Keratinocyte (primary cell): Measurements from ENCODE around the gene REEP2. TPM values are rescaled to one million over a fixed set of nuclear protein-coding genes. Genes with fewer than 3 reads are reported as not detected.

Experiments used
- DNase-seq: peaks from one replicate; pipeline ENCODE4 v3.0.0-alpha.2; 2011; ENCODE audit warnings: low read depth, missing footprints, low spot score
- FAIRE-seq: peaks from 2 replicates; lab custom pipeline; 2011; peaks lifted over from hg19 to GRCh38; lab: Jason Lieb, UNC
- H2AFZ ChIP-seq: 2 replicates; pipeline ENCODE4 v1.6.0; 2012; ENCODE audit warnings: low read length, control low read depth, inconsistent platforms; ENCODE audit not compliant: control insufficient read depth
- H3K27ac ChIP-seq: 2 replicates; pipeline ENCODE4 v1.5.1; 2011; ENCODE audit warnings: low read length; ENCODE audit not compliant: control insufficient read depth, insufficient read depth
- H3K27me3 ChIP-seq: 3 replicates; pipeline ENCODE4 v1.6.0; 2011; ENCODE audit warnings: low read length; ENCODE audit not compliant: control insufficient read depth, insufficient read depth; ENCODE audit errors: extremely low read depth
- H3K36me3 ChIP-seq, 2 experiments: 2 replicates in 1 of 2; 3 replicates in 1 of 2; pipeline ENCODE4 v1.5.1; 2011; ENCODE audit warnings: low read length in 2 of 2, mild to moderate bottlenecking in 1 of 2; ENCODE audit not compliant: control insufficient read depth in 2 of 2, insufficient read depth in 2 of 2; ENCODE audit errors: extremely low read depth in 1 of 2
- H3K4me1 ChIP-seq: 3 replicates; pipeline ENCODE4 v1.5.1; 2011; ENCODE audit warnings: low read length; ENCODE audit not compliant: control insufficient read depth, insufficient read depth; ENCODE audit errors: extremely low read depth
- H3K4me2 ChIP-seq: 3 replicates; pipeline ENCODE4 v1.6.0; 2011; ENCODE audit warnings: low read depth, low read length; ENCODE audit not compliant: control insufficient read depth, insufficient read depth; ENCODE audit errors: extremely low read depth
- H3K4me3 ChIP-seq, 3 experiments: fragments of 200-600 bp in 1 of 3; sonication (generic) in 1 of 3; 2 replicates in 2 of 3; 3 replicates in 1 of 3; pipeline ENCODE4 v1.5.1; 2011 to 2016; ENCODE audit warnings: low read length in 3 of 3, mild to moderate bottlenecking in 3 of 3, control low read depth in 2 of 3, inconsistent platforms in 1 of 3, low read depth in 1 of 3, mixed read lengths in 1 of 3, mixed run types in 1 of 3, moderate library complexity in 1 of 3; ENCODE audit not compliant: control insufficient read depth in 2 of 3, insufficient read depth in 2 of 3; ENCODE audit errors: extremely low read depth in 1 of 3
- H3K79me2 ChIP-seq: 2 replicates; pipeline ENCODE4 v1.6.0; 2012; ENCODE audit warnings: low read length; ENCODE audit not compliant: control insufficient read depth, insufficient read depth
- H3K9ac ChIP-seq: 3 replicates; pipeline ENCODE4 v1.6.0; 2011; ENCODE audit warnings: low read length; ENCODE audit not compliant: control insufficient read depth, insufficient read depth; ENCODE audit errors: extremely low read depth
- H3K9me1 ChIP-seq: 3 replicates; pipeline ENCODE4 v1.6.0; 2011; ENCODE audit warnings: low read length; ENCODE audit not compliant: control insufficient read depth, insufficient read depth; ENCODE audit errors: extremely low read depth
- H3K9me3 ChIP-seq: 2 replicates; pipeline ENCODE4 v1.5.1; 2012; ENCODE audit warnings: low read depth, low read length; ENCODE audit not compliant: control insufficient read depth
- H4K20me1 ChIP-seq: 3 replicates; pipeline ENCODE4 v1.6.0; 2011; ENCODE audit warnings: low read length; ENCODE audit not compliant: control insufficient read depth, insufficient read depth; ENCODE audit errors: extremely low read depth
- CTCF ChIP-seq, 3 experiments: IDR thresholded peaks in 1 of 3; conservative IDR thresholded peaks in 1 of 3; optimal IDR thresholded peaks in 1 of 3; 2 replicates in 2 of 3; 3 replicates in 1 of 3; pipeline versions ENCODE3 to v1.5.1; 2011; ENCODE audit warnings: low read length in 3 of 3, mild to moderate bottlenecking in 3 of 3, moderate library complexity in 2 of 3, control low read depth in 1 of 3, inconsistent platforms in 1 of 3; ENCODE audit not compliant: insufficient read depth in 2 of 3; ENCODE audit errors: extremely low read depth in 1 of 3
- EZH2 ChIP-seq: IDR thresholded peaks from one replicate; pipeline ENCODE4 v1.6.1; 2012; ENCODE audit warnings: inconsistent platforms, mild to moderate bottlenecking, low read length, moderate library complexity
- dilution Hi-C: fragments of 300-500 bp; cut with MboI; formaldehyde crosslinking; loops from one replicate; pipeline ENCODE4 v1.7.0; 2020; ENCODE audit warnings: low sequenced_read_pairs; ENCODE audit not compliant: extremely low pct_ligation_motif_present
- polyA plus RNA-seq, 5 experiments: library from polyadenylated mRNA; depleted of rRNA in 3 of 5; stranded (reverse) in 3 of 5; stranded (forward) in 1 of 5; unstranded in 1 of 5; fragments of >200 nt; gene quantifications; 1 replicate in 1 of 5; 2 replicates in 3 of 5; 3 replicates in 1 of 5; pipeline versions ENCODE4 v1.2.1 to v1.2.3, GENCODE V29; 2011 to 2012; ENCODE audit warnings: missing spikeins in 2 of 5, low read depth in 1 of 5, low replicate concordance in 1 of 5

Gene REEP2
- polyA plus RNA-seq, 1 donor (not counting 4 experiments of a cell fraction or from before 2014, with no cell fraction given) = 0.35 TPM

GRCh38 chr5:138444774-138445546 is 6.1 kb downstream of the REEP2 start:
- no peaks in the 10 kb centered on the region for H3K9me3 ChIP-seq
- H3K27me3 ChIP-seq = no peaks in the 10 kb centered on the region
- dilution Hi-C loops = no loop called here
- no peak overlapping the region for H3K9ac ChIP-seq
- H2AFZ ChIP-seq = no peak overlapping the region
- no peaks in the 10 kb centered on the region for H3K79me2 ChIP-seq
- FAIRE-seq (no peak), DNase-seq (no peak)
- H3K9me1 ChIP-seq = no peaks in the 10 kb centered on the region
- H3K4me2 ChIP-seq = no peak overlapping the region
- no peak for TF ChIP-seq CTCF (optimal IDR thresholded peaks at IDR 0.05 in 1 of 3, IDR thresholded peaks at IDR 0.05 in 1 of 3, conservative IDR thresholded peaks at IDR 0.05 in 1 of 3; ENCODE audit: extremely low read depth in 1 of 3, insufficient read depth in 2 of 3, low read length in 3 of 3)
- TF ChIP-seq EZH2 = no peak
- no peaks in the 10 kb centered on the region for H3K36me3 ChIP-seq
- H4K20me1 ChIP-seq = no peaks in the 10 kb centered on the region
- H3K27ac ChIP-seq = no peak overlapping the region
- H3K4me3 ChIP-seq = no peak overlapping the region
- no peaks in the 10 kb centered on the region for H3K4me1 ChIP-seq

- H3K9me3 ChIP-seq = no peaks in the 10 kb centered on the region
- FAIRE-seq = no peak
Observed at GRCh38 chr5:138445547-138446271, 6.9 kb downstream of the REEP2 start.

More at GRCh38 chr5:138445547-138446271, 6.9 kb downstream of the REEP2 start:
- no peaks in the 10 kb centered on the region for H4K20me1 ChIP-seq
- no peaks in the 10 kb centered on the region for H3K79me2 ChIP-seq
- H3K9me1 ChIP-seq = no peaks in the 10 kb centered on the region
- H2AFZ ChIP-seq = no peak overlapping the region
- no peak overlapping the region for H3K9ac ChIP-seq
- no peaks in the 10 kb centered on the region for H3K27me3 ChIP-seq
- dilution Hi-C loops = no loop called here
- peaks cover 2% of the 10 kb centered on the region for H3K4me1 ChIP-seq
- no peak for TF ChIP-seq EZH2
- no peak for TF ChIP-seq CTCF (optimal IDR thresholded peaks at IDR 0.05 in 1 of 3, IDR thresholded peaks at IDR 0.05 in 1 of 3, conservative IDR thresholded peaks at IDR 0.05 in 1 of 3; ENCODE audit: extremely low read depth in 1 of 3, insufficient read depth in 2 of 3, low read length in 3 of 3)
- no peak overlapping the region for H3K4me2 ChIP-seq
- H3K4me3 ChIP-seq = no peak overlapping the region
- H3K36me3 ChIP-seq = no peaks in the 10 kb centered on the region
- no peak overlapping the region for H3K27ac ChIP-seq
- DNase-seq = no peak
